Measurements from ENCODE around the gene SMARCAD1.

DNA sequence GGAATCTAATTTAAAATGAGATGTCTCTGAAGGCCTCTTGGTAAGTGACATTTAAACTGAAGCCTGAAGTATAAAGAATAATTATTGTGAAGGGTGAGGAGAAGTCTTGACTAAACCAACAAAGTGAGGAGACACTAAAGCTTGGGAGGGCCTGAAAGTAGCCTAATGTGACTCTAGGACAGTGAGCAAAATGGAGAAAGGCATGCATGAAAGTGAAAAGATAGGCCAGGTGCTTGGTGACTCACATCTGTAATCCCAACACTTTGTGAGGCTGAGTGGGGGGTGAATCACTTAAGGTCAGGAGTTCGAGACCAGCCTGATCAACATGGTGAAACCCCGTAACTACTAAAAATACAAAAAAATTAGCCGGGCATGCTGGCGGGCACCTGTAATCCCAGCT lies 46.9 kb upstream of the SMARCAD1 start:
- TF ChIP-seq, protein P1, sequence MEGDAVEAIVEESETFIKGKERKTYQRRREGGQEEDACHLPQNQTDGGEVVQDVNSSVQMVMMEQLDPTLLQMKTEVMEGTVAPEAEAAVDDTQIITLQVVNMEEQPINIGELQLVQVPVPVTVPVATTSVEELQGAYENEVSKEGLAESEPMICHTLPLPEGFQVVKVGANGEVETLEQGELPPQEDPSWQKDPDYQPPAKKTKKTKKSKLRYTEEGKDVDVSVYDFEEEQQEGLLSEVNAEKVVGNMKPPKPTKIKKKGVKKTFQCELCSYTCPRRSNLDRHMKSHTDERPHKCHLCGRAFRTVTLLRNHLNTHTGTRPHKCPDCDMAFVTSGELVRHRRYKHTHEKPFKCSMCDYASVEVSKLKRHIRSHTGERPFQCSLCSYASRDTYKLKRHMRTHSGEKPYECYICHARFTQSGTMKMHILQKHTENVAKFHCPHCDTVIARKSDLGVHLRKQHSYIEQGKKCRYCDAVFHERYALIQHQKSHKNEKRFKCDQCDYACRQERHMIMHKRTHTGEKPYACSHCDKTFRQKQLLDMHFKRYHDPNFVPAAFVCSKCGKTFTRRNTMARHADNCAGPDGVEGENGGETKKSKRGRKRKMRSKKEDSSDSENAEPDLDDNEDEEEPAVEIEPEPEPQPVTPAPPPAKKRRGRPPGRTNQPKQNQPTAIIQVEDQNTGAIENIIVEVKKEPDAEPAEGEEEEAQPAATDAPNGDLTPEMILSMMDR (IDR thresholded peaks at IDR 0.05): no peak
- no peak for TF ChIP-seq POLR2A (IDR thresholded peaks at IDR 0.05)
